SK-N-SH (cell line): ENCODE data around the gene GABRQ. TPM values are rescaled to one million over a fixed set of nuclear protein-coding genes. Genes with fewer than 3 reads are reported as not detected.

Source experiments
- CTCF ChIA-PET: fragments of 300-600, 350-600 bp; formaldehyde crosslinking; extraction: SDS; loops from one replicate; lab custom pipeline; 2021; lab: Yijun Ruan, JAX
- POLR2A ChIA-PET: fragments of 350-600 bp; sonication (Branson Sonifier 250); formaldehyde crosslinking; extraction: SDS; loops from one replicate; lab custom pipeline; 2020; ENCODE audit warnings: antibody characterized with exemption, inconsistent platforms; lab: Yijun Ruan, JAX
- DNase-seq: peaks from one replicate; pipeline ENCODE4 v3.0.0; 2012
- H2AFZ ChIP-seq: fragments of 200-600 bp; sonication (generic); 2 replicates; pipeline ENCODE4 v1.8.1; 2016; ENCODE audit warnings: antibody characterized with exemption, mild to moderate bottlenecking, low read depth
- H3F3A ChIP-seq: fragments of 200-600 bp; sonication (generic); replicated peaks from 2 replicates; pipeline ENCODE3; 2016; ENCODE audit warnings: antibody characterized with exemption, mild to moderate bottlenecking; ENCODE audit not compliant: insufficient read depth
- H3K27ac ChIP-seq, 2 experiments: fragments of 200-500 bp in 1 of 2; fragments of 200-600 bp in 1 of 2; sonication (Bioruptor generic) in 1 of 2; sonication (generic), shearing (Covaris generic) in 1 of 2; 2 replicates each; pipeline versions ENCODE4 v1.5.1 to v1.6.1; 2014 to 2016; ENCODE audit warnings: low read depth in 2 of 2, inconsistent platforms in 1 of 2, low read length in 1 of 2, mild to moderate bottlenecking in 1 of 2, mixed read lengths in 1 of 2
- H3K27me3 ChIP-seq: fragments of 200-600 bp; sonication (generic), shearing (Covaris generic); 2 replicates; pipeline ENCODE4 v1.6.1; 2016; ENCODE audit warnings: mixed run types; ENCODE audit not compliant: insufficient read depth
- H3K36me3 ChIP-seq, 2 experiments: fragments of 200-500 bp in 1 of 2; fragments of 200-600 bp in 1 of 2; sonication (Bioruptor generic) in 1 of 2; sonication (generic) in 1 of 2; replicated peaks in 1 of 2; 2 replicates each; pipeline versions ENCODE3 to v1.5.1; 2014 to 2016; ENCODE audit warnings: low read length in 1 of 2, mild to moderate bottlenecking in 1 of 2; ENCODE audit not compliant: insufficient read depth in 2 of 2, control insufficient read depth in 1 of 2
- H3K4me1 ChIP-seq, 2 experiments: fragments of 200-500 bp in 1 of 2; fragments of 200-600 bp in 1 of 2; sonication (Bioruptor generic) in 1 of 2; sonication (generic), shearing (Covaris generic) in 1 of 2; 2 replicates each; pipeline versions ENCODE4 v1.5.1 to v1.6.1; 2014 to 2016; ENCODE audit warnings: low read depth in 1 of 2, low read length in 1 of 2, mixed run types in 1 of 2; ENCODE audit not compliant: insufficient read depth in 2 of 2, control insufficient read depth in 1 of 2
- H3K4me2 ChIP-seq: fragments of 200-600 bp; sonication (generic), shearing (Covaris generic); 2 replicates; pipeline ENCODE4 v1.6.1; 2017; ENCODE audit warnings: mixed run types
- H3K4me3 ChIP-seq, 2 experiments: fragments of 200-500 bp in 1 of 2; fragments of 200-600 bp in 1 of 2; sonication (Bioruptor generic) in 1 of 2; sonication (generic), shearing (Covaris generic) in 1 of 2; 2 replicates each; pipeline versions ENCODE4 v1.5.1 to v1.8.1; 2014 to 2016; ENCODE audit warnings: low read depth in 2 of 2, inconsistent platforms in 1 of 2, low read length in 1 of 2, mild to moderate bottlenecking in 1 of 2, mixed read lengths in 1 of 2, moderate library complexity in 1 of 2
- H3K79me2 ChIP-seq: fragments of 200-600 bp; sonication (generic); 2 replicates; pipeline ENCODE4 v1.8.1; 2017; ENCODE audit warnings: mild to moderate bottlenecking; ENCODE audit not compliant: insufficient read depth
- H3K9ac ChIP-seq: fragments of 200-600 bp; sonication (generic); 2 replicates; pipeline ENCODE4 v1.6.1; 2017; ENCODE audit warnings: mixed run types
- H3K9me2 ChIP-seq: fragments of 200-600 bp; sonication (generic); 2 replicates; pipeline ENCODE4 v1.6.1; 2017; ENCODE audit warnings: mixed run types
- H3K9me3 ChIP-seq: fragments of 200-600 bp; sonication (generic); 2 replicates; pipeline ENCODE4 v1.6.1; 2017; ENCODE audit warnings: mixed run types, mild to moderate bottlenecking, moderate library complexity
- H4K20me1 ChIP-seq: fragments of 200-600 bp; sonication (generic); 2 replicates; pipeline ENCODE4 v1.6.1; 2017; ENCODE audit warnings: mild to moderate bottlenecking, mixed run types; ENCODE audit not compliant: insufficient read depth
- CHD2 ChIP-seq: fragments of 150-350 bp; IDR thresholded peaks from 2 replicates; pipeline ENCODE4 v1.6.1; 2018; ENCODE audit warnings: low read length; ENCODE audit not compliant: partially characterized antibody
- FOSL2 ChIP-seq: IDR thresholded peaks from 2 replicates; pipeline ENCODE4 v1.4.0; 2012; ENCODE audit warnings: low read depth, mild to moderate bottlenecking, moderate library complexity, borderline replicate concordance
- FOXJ3 ChIP-seq: sonication (generic); formaldehyde crosslinking; IDR thresholded peaks from 2 replicates; pipeline ENCODE4 v1.5.1; 2020; ENCODE audit warnings: mild to moderate bottlenecking, missing genetic modification reagents
- GABPA ChIP-seq: IDR thresholded peaks from 2 replicates; pipeline ENCODE4 v1.4.0; 2012; ENCODE audit warnings: low read depth, mild to moderate bottlenecking
- GATA2 ChIP-seq: sonication (generic); formaldehyde crosslinking; IDR thresholded peaks from 2 replicates; pipeline ENCODE4 v1.5.0; 2020; ENCODE audit warnings: mild to moderate bottlenecking, missing genetic modification reagents
- JUND ChIP-seq: IDR thresholded peaks from 2 replicates; pipeline ENCODE4 v1.4.0; 2012
- MXI1 ChIP-seq: IDR thresholded peaks from 2 replicates; pipeline ENCODE4 v1.6.1; 2012; ENCODE audit warnings: mild to moderate bottlenecking, low read depth, low read length, improper control_type of control experiment
- NFIC ChIP-seq: IDR thresholded peaks from 2 replicates; pipeline ENCODE4 v1.4.0; 2012; ENCODE audit warnings: borderline replicate concordance
- NRF1 ChIP-seq: IDR thresholded peaks from 2 replicates; pipeline ENCODE4 v1.6.1; 2012; ENCODE audit warnings: low read depth, mild to moderate bottlenecking, low read length
- POLR2AphosphoS5 ChIP-seq: IDR thresholded peaks from 2 replicates; pipeline ENCODE4 v1.6.1; 2012; ENCODE audit warnings: low read depth, low read length
- REST ChIP-seq: IDR thresholded peaks from 2 replicates; pipeline ENCODE4 v1.6.1; 2012; ENCODE audit warnings: mild to moderate bottlenecking, low read depth, low read length, moderate library complexity
- RFX5 ChIP-seq: IDR thresholded peaks from 2 replicates; pipeline ENCODE4 v1.6.1; 2012; ENCODE audit warnings: mild to moderate bottlenecking, improper control_type of control experiment, low read length
- RXRA ChIP-seq: IDR thresholded peaks from 2 replicates; pipeline ENCODE4 v1.4.0; 2012; ENCODE audit warnings: low read depth, mild to moderate bottlenecking, borderline replicate concordance
- SIN3A ChIP-seq: IDR thresholded peaks from 2 replicates; pipeline ENCODE4 v1.6.1; 2012; ENCODE audit warnings: low read depth, mild to moderate bottlenecking, low read length, moderate library complexity, borderline replicate concordance
- SMC3 ChIP-seq: IDR thresholded peaks from 2 replicates; pipeline ENCODE4 v1.6.1; 2012; ENCODE audit warnings: low read depth, low read length, improper control_type of control experiment
- TCF12 ChIP-seq: IDR thresholded peaks from 2 replicates; pipeline ENCODE4 v1.4.0; 2012
- TEAD4 ChIP-seq: IDR thresholded peaks from 2 replicates; pipeline ENCODE4 v1.4.0; 2012; ENCODE audit warnings: mild to moderate bottlenecking, borderline replicate concordance; ENCODE audit not compliant: insufficient read depth
- WGBS: methylation state at CpG from one replicate; pipeline ENCODE4 v1.1.6; 2017; ENCODE audit warnings: low lambda C conversion rate; 5-methylcytosine and 5-hydroxymethylcytosine counted together
- polyA plus RNA-seq, 3 experiments: library from polyadenylated mRNA; depleted of rRNA; stranded (reverse); fragments of >200 nt; gene quantifications; 2 replicates each; pipeline ENCODE4 v1.2.3, GENCODE V29; 2012
- TF ChIP-seq, protein P1 (sequence below): fragments of 150-350 bp; IDR thresholded peaks from 2 replicates; pipeline ENCODE4 v1.6.1; 2017; ENCODE audit warnings: antibody characterized with exemption, low read length, low read depth, borderline replicate concordance
- TF ChIP-seq, protein P2 (sequence below): fragments of 150-350 bp; IDR thresholded peaks from 2 replicates; pipeline ENCODE4 v1.6.1; 2016; ENCODE audit warnings: mild to moderate bottlenecking, low read depth, low read length
- TF ChIP-seq, protein P3 (sequence below): IDR thresholded peaks from 2 replicates; pipeline ENCODE4 v1.4.0; 2012; ENCODE audit warnings: low read depth

Gene GABRQ
- polyA plus RNA-seq, 1 of the 3 experiments (the other 2 are of a cell fraction): 0.02 TPM

GRCh38 chrX:152652060-152652459 is 14.4 kb downstream of the GABRQ start (continued):
- TF ChIP-seq, protein P1, sequence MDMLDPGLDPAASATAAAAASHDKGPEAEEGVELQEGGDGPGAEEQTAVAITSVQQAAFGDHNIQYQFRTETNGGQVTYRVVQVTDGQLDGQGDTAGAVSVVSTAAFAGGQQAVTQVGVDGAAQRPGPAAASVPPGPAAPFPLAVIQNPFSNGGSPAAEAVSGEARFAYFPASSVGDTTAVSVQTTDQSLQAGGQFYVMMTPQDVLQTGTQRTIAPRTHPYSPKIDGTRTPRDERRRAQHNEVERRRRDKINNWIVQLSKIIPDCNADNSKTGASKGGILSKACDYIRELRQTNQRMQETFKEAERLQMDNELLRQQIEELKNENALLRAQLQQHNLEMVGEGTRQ: no peak

- TF ChIP-seq SIN3A: no peak
- TF ChIP-seq FOSL2: no peak
- TF ChIP-seq TEAD4: no peak
- no peak for TF ChIP-seq JUND
- TF ChIP-seq, protein P2, sequence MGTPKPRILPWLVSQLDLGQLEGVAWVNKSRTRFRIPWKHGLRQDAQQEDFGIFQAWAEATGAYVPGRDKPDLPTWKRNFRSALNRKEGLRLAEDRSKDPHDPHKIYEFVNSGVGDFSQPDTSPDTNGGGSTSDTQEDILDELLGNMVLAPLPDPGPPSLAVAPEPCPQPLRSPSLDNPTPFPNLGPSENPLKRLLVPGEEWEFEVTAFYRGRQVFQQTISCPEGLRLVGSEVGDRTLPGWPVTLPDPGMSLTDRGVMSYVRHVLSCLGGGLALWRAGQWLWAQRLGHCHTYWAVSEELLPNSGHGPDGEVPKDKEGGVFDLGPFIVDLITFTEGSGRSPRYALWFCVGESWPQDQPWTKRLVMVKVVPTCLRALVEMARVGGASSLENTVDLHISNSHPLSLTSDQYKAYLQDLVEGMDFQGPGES: no peak
- no peak for TF ChIP-seq RFX5
- TF ChIP-seq GABPA: no peak
- TF ChIP-seq, protein P3, sequence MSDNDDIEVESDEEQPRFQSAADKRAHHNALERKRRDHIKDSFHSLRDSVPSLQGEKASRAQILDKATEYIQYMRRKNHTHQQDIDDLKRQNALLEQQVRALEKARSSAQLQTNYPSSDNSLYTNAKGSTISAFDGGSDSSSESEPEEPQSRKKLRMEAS: no peak
- TF ChIP-seq POLR2AphosphoS5: no peak
- no peak for TF ChIP-seq FOXJ3
- TF ChIP-seq NFIC: no peak
- TF ChIP-seq TCF12: no peak
- TF ChIP-seq NRF1: no peak
- TF ChIP-seq SMC3: no peak
- TF ChIP-seq MXI1: no peak
- TF ChIP-seq, protein P1: no peak
- TF ChIP-seq RXRA: no peak
- TF ChIP-seq REST: no peak
- TF ChIP-seq GATA2 (CRISPR knock-in tag): no peak
- TF ChIP-seq CHD2: no peak
- Histone ChIP-seq H3K27ac (no peak overlapping the region), H3K36me3 (no peaks in the 10 kb centered on the region), H3K4me3 (no peak overlapping the region), H3K79me2 (no peaks in the 10 kb centered on the region), H2AFZ (no peak overlapping the region), H3K4me2 (no peak overlapping the region), H3K27me3 (no peaks in the 10 kb centered on the region), H3K4me1 (no peaks in the 10 kb centered on the region), H3K9ac (no peak overlapping the region), H3K9me2 (no peaks in the 10 kb centered on the region), H3K9me3 (no peaks in the 10 kb centered on the region), H4K20me1 (no peaks in the 10 kb centered on the region), H3F3A (no peaks in the 10 kb centered on the region)
- CTCF ChIA-PET: interaction anchor here (1.1 to 6.4 kb wide), 3 partner anchors 12 to 169 kb away, joined by 4 to 45 read pairs (median 5); no protein-coding TSS in a partner anchor
- POLR2A ChIA-PET: no interaction called here
- WGBS: 65% methylated on average over 8 of the region's 16 CpGs
- DNase-seq: no peak
These were observed 14.8 kb downstream of the GABRQ start for GRCh38 chrX:152652467-152652866.
